NCI-H774 (cell line): ENCODE results near the gene ASXL3.

ENCODE experiments used
- DNase-seq: peaks from one replicate; lab custom pipeline; 2025; lab: John Stamatoyannopoulos, UW

ASXL3 gene

GRCh38 chr18:33664241-33664874 lies 86.3 kb downstream of the ASXL3 start:
- DNase-seq, result no peak

DNA sequence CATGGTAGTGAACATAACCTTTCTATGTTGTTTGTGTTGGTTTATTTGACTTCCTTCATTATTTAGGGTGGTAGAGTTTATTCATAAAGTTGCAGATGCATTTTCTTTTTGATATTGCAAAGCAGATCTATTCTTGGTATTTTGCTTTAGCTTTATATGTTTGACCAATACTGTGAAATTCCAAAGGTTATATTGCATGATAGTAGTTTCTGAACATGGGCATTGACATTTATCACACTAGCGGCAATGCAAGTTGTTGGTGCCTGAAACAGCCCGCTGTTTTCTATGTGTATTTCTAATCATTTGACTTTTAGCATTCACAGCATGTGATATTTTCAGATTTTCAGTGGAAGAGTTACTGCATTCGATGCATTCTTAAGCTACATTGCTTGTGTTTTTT lies 87.2 kb downstream of the ASXL3 start:
- DNase-seq, result no peak

DNA sequence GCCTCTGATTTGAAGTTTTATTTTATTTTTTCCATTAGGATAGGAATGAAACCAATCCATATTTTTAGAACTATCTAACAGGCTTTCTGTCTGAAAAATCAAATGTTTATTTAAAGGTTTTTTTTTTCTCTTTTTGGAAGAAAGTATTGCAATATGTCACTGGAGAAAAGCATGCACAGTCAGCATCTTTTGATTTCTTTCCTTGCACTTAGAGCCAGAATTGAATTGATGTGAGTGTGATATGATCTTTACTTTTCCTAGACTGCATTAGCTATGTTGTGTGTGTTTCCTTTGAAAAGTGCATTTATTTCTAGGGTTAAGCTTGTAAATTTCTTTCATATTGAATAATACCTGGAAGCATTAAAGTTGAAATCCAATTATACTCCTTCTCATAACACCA lies 87.6 kb downstream of the ASXL3 start:
- no peak for DNase-seq

DNA sequence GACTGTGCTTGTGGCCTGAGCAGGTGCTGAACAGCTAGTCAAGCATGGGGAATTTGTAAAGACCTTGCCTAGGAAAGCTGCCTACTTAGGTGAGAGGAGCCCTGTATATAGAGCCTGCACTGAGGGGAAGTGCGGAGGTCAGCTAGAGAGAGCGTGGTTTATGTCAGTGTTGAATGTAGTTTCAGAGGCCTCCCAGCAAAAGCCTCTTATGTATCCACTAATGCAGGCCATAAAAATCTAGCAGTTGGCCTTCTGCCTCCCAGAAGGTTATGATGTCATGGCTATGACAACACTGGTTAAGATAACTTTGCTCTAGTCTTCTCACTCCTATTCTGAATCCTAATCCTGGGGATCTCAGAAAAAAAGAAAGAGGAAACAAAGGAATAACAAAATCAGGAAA lies 88.9 kb downstream of the ASXL3 start:
- no peak for DNase-seq

DNA sequence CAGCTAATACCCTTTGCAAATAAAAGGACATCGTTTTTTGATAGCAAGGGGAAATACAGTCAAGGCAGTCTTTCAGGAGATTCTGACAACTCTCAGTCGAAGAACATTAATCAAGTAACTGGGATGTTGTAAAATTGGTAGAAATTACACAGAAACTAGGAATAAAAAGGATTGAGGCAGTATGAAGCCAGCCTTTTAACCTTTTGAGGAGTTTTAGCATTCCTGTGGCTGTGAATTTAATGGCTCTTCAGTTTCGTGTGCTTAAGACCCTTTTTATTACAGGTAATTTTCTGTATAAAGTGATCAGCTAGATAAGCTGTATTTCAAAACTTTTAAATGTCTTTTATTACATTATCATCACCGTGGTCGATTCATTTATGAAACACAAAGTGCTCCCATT lies 91.6 kb downstream of the ASXL3 start:
- no peak for DNase-seq

DNA sequence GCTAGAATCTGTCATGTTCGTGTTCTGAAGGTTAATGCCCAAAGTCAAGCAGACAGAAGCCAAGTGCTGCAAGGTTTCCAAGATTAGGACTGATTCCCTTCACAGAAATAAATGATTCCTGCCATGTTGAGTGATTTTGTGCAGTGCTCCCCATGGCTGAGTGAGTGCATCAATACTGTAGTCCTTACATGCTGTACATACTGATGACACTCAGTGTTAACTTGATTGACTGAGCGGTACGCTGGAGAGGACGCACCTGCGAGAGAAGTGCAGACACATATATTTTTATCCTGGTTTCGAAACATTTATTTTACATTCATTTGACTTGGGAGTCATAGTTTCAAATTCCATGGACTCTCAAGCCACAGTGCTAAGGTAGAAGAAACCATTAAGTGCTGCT lies 92.0 kb downstream of the ASXL3 start:
- DNase-seq, result no peak

- DNase-seq, result no peak
These were observed 95.7 kb downstream of the ASXL3 start for GRCh38 chr18:33673689-33674088.

DNA sequence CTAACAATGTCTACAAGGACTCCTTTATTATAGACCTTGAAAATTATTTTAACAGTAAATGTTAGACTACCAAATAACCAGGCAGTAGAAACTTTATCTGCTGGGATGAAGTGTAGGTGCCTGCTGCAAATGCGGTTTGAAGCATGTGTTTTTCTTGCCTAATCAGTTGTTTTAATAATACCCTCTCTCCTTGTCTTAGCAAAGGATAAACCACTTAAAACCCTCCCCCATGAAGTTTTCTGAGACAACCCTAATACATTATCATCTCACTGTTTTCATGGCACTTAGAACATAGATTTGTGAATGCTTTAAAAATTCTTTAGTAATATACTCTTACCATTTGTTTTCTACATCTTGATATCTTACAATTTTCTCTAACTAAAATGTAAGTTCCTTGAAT lies 98.6 kb downstream of the ASXL3 start:
- DNase-seq, result no peak

- no peak for DNase-seq
These were observed 99.9 kb downstream of the ASXL3 start for GRCh38 chr18:33677891-33678290.

DNA sequence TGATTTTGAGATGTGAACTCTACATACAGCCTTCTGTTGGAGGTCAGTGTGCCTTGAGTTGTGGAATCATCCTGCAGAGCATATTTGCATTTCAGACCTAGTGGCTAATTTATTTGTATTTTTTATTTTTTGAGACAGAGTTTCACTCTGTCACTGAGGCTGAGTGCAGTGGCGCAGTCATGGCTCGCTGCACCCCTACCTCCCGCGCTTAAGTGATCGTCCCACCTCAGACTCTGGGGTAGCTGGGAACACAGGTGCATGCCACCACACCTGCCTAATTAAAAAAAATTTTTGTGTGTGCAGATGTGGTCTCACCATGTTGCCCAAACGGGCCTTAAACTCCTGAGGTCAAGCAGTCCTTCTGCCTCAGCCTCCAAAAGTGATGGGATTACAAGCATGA lies 104.4 kb downstream of the ASXL3 start:
- DNase-seq, result no peak

- no peak for DNase-seq
These were observed 116.6 kb downstream of the ASXL3 start for GRCh38 chr18:33694593-33694992.

GRCh38 chr18:33696332-33697162 lies 118.5 kb downstream of the ASXL3 start:
- DNase-seq, result no peak

- no peak for DNase-seq
These were observed 119.5 kb downstream of the ASXL3 start for GRCh38 chr18:33697498-33697897.

GRCh38 chr18:33699372-33699771 lies 121.4 kb downstream of the ASXL3 start:
- DNase-seq, result no peak

DNA sequence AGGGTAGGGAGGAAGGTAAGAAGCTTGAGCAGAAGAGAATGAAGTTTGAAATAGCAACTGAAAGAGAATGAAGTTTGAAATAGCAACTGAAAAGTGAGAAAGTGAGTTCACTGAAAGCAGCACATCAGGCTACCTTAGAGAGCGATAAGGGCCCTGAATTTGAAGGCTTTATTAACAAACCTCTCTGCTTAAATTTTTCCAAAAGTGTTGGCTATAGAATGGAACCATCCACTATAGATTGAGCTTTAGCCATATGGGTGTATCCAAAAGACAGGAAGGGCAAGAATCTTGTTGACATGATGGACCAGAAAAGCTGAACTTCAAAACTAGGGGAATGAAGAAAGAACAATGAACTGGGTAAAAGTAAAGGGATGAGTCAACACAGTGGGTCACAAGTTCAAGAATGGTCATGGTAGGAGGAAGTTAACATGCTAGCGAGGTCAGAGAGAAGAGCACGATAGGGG lies 122.5 kb downstream of the ASXL3 start:
- DNase-seq, result no peak

GRCh38 chr18:33702625-33703024 lies 124.6 kb downstream of the ASXL3 start:
- DNase-seq, result no peak

DNA sequence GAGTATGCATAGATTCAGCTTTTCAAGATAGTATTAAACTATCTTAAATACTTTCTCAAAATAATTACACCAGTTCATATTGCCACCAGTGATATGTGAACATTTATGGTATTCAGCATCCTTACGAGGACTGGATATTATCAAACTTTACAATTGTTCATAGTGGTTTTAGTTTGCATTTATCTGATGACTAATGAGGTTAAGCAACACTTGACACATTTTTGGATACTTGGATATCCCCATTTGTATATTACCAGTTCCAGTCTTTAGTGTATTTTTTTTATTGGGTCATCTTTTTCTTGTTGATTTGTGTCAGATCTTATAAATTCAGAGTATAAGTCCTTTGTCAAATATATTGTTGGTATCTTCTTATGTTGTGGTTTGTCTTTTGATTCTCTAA lies 128.4 kb downstream of the ASXL3 start:
- DNase-seq, result no peak

DNA sequence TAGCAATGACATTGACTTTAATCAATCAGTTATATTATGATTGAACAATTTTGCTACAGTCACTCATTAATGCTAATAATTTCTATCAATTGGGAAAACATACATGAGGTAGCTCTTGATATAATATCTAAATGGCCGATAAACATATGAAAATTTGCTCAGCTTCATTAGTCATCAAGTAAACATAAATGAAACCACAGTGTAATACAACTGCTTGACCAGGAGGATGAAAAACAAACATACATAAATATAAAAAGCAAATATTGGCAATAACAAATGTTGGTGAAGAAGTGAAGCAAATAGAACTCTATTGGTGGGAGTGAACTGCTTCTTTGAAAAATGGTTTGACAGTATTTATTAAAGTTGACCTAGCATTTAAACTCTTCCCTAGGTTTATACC lies 130.9 kb downstream of the ASXL3 start:
- no peak for DNase-seq

GRCh38 chr18:33710269-33710668 lies 132.2 kb downstream of the ASXL3 start:
- no peak for DNase-seq

DNA sequence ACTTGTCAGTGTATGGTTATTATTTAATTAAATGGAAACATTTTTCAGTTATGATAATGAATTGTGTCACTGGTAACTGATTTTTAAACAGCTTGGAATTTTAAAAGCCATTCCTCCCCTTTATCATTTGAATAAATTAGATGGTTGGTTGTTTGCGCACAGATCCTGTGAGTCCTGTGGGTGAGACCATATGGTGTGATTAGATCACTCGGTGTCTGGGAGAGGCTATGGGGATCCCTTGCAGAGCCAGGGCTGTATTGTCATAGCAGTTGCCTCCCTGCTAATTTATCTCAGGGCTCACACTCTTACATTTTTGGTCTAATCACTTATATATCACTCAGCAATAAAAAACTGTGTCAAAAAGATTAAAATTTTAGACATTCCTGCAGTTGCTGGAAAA lies 133.5 kb downstream of the ASXL3 start:
- DNase-seq, result no peak

- DNase-seq, result no peak
These were observed 134.7 kb downstream of the ASXL3 start for GRCh38 chr18:33712719-33713118.

DNA sequence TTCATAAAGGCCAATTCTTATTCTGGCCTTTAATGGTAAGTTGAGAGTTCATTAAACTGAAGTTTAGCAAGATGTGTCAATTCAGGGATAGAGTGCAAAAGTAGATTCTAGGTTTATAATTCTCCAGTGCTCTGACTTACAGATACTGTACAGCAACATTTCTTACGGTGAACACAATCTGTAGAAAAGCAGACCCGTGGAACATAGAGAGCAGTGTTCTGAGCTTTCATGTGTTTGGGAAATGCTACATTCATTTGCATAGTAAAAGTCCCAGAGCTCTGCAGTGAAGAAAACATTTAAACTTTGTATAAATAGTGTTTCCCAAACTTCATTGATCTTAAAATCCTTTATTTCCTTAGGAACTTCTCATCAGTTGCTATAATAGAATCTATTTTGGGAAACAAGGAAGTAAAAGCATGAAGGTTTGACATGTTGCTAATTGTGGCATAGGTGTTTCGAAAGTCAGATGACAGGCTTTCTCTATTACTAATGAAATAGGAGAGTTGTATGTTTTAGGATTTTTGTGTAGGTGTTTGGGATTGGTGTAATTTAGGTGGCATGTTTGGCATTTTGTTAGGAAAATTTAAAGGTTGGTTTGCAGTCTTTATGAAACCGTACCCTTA lies 138.2 kb downstream of the ASXL3 start:
- DNase-seq, result no peak

- no peak for DNase-seq
These were observed 139.3 kb downstream of the ASXL3 start for GRCh38 chr18:33717339-33717738.
